Endothelial cell of umbilical vein (primary cell): ENCODE data around the gene TMEM11.

Source experiments
- CTCF ChIP-seq, 2 donors: IDR thresholded peaks; 1 replicate in 1 of 2; 2 replicates in 1 of 2; pipeline ENCODE4 v1.5.1; 2011; ENCODE audit warnings: low read length in 2 of 2, mild to moderate bottlenecking in 2 of 2, moderate library complexity in 2 of 2, control low read depth in 1 of 2, inconsistent platforms in 1 of 2, low read depth in 1 of 2; ENCODE audit not compliant: insufficient read depth in 1 of 2; ENCODE audit errors: extremely low read depth in 1 of 2
- FOS ChIP-seq: IDR thresholded peaks from 2 replicates; pipeline ENCODE4 v1.6.1; 2011; ENCODE audit warnings: mild to moderate bottlenecking, low read length, moderate library complexity, borderline replicate concordance; ENCODE audit not compliant: insufficient read depth
- GATA2 ChIP-seq: IDR thresholded peaks from 2 replicates; pipeline ENCODE4 v1.7.0; 2011; ENCODE audit warnings: low read depth, mild to moderate bottlenecking, moderate library complexity, mixed read lengths, low read length; ENCODE audit not compliant: insufficient read length, insufficient read depth
- MYC ChIP-seq: IDR thresholded peaks from one replicate; pipeline ENCODE4 v1.6.1; 2011; ENCODE audit warnings: mild to moderate bottlenecking, low read depth, low read length
- POLR2A ChIP-seq: IDR thresholded peaks from 2 replicates; pipeline ENCODE4 v1.6.1; 2012; ENCODE audit warnings: low read depth, mild to moderate bottlenecking, control low read depth, low read length
- POLR2AphosphoS5 ChIP-seq: IDR thresholded peaks from 2 replicates; pipeline ENCODE4 v1.6.1; 2012; ENCODE audit warnings: low read depth, mild to moderate bottlenecking, control low read depth, low read length, moderate library complexity; ENCODE audit not compliant: insufficient read depth

GRCh38 chr17:21235921-21236320 lies 22.0 kb upstream of the TMEM11 start:
- TF ChIP-seq POLR2A (no peak), CTCF (IDR thresholded peaks at IDR 0.05; ENCODE audit: extremely low read depth in 1 of 2, insufficient read depth in 1 of 2, low read depth in 1 of 2, low read length in 2 of 2) (no peak), POLR2AphosphoS5 (no peak), FOS (no peak), GATA2 (no peak), MYC (no peak)
